HG03196 (cell line): Measurements from ENCODE around the gene DHRS3.

ENCODE experiments used
- ATAC-seq: cut with Tn5 transposase; IDR thresholded peaks from one replicate; pipeline ENCODE4 v1.9.1; 2021; ENCODE audit not compliant: unreplicated experiment

Gene DHRS3

GRCh38 chr1:12519693-12520364, 98.2 kb downstream of the DHRS3 start:
- no peak for ATAC-seq

- ATAC-seq = no peak
These were observed 98.9 kb downstream of the DHRS3 start for GRCh38 chr1:12518931-12519692.
